WTC11 (cell line): ENCODE measurements around the gene NR2F2. TPM values are rescaled to one million over a fixed set of nuclear protein-coding genes. Genes with fewer than 3 reads are reported as not detected.

Experiments used
- ATAC-seq: fragments of 200-7000 bp; cut with Tn5 transposase; 2 replicates; pipeline ENCODE4 v1.10.0; 2021; ENCODE audit warnings: mild to moderate bottlenecking, moderate library complexity
- CTCF ChIA-PET: fragments of 300-600 bp; sonication (Branson Sonifier 250); formaldehyde crosslinking; loops from one replicate; lab custom pipeline; 2021; ENCODE audit warnings: antibody characterized with exemption; lab: Charles Lee
- POLR2A ChIA-PET: fragments of 350-600 bp; sonication (Branson Sonifier 250); formaldehyde crosslinking; loops from one replicate; lab custom pipeline; 2021; ENCODE audit warnings: antibody characterized with exemption; lab: Charles Lee
- DNase-seq: peaks from one replicate; pipeline ENCODE4 v3.0.0; 2021; ENCODE audit warnings: low spot score
- H3K27ac Mint-ChIP-seq: 2 replicates; pipeline ENCODE4 v1.8.0; 2021; ENCODE audit warnings: mixed read lengths
- H3K27me3 Mint-ChIP-seq: 2 replicates; pipeline ENCODE4 v1.8.0; 2021; ENCODE audit warnings: low read depth, mild to moderate bottlenecking, moderate library complexity, mixed read lengths
- H3K36me3 Mint-ChIP-seq: 2 replicates; pipeline ENCODE4 v1.8.0; 2021; ENCODE audit warnings: mixed read lengths
- H3K4me1 Mint-ChIP-seq: 2 replicates; pipeline ENCODE4 v1.8.0; 2022; ENCODE audit warnings: mixed read lengths
- H3K4me3 Mint-ChIP-seq: 2 replicates; pipeline ENCODE4 v1.8.0; 2021; ENCODE audit warnings: mild to moderate bottlenecking, moderate library complexity, mixed read lengths
- H3K9me3 Mint-ChIP-seq: 2 replicates; pipeline ENCODE4 v1.8.0; 2021; ENCODE audit warnings: mixed read lengths
- CBFB ChIP-seq: sonication (generic); formaldehyde crosslinking; IDR thresholded peaks from 2 replicates; pipeline ENCODE4 v1.8.1; 2022; ENCODE audit warnings: mild to moderate bottlenecking, low read depth, missing genetic modification reagents
- CREM ChIP-seq: sonication (generic); formaldehyde crosslinking; IDR thresholded peaks from 2 replicates; pipeline ENCODE4 v1.8.1; 2022; ENCODE audit warnings: mild to moderate bottlenecking, missing genetic modification reagents, moderate library complexity
- JAZF1 ChIP-seq: fragments of 250-450 bp; sonication (Bioruptor Pico); IDR thresholded peaks from 2 replicates; pipeline ENCODE4 v1.9.0; 2021; ENCODE audit warnings: moderate library complexity, mild to moderate bottlenecking, inconsistent platforms
- JUN ChIP-seq: sonication (generic); formaldehyde crosslinking; IDR thresholded peaks from 2 replicates; pipeline ENCODE4 v1.8.0; 2023; ENCODE audit warnings: mild to moderate bottlenecking, missing genetic modification reagents
- NFE2L1 ChIP-seq: sonication (generic); formaldehyde crosslinking; IDR thresholded peaks from 2 replicates; pipeline ENCODE4 v1.8.1; 2023; ENCODE audit warnings: missing genetic modification reagents
- NR1H2 ChIP-seq: sonication (generic); formaldehyde crosslinking; IDR thresholded peaks from 2 replicates; pipeline ENCODE4 v1.9.0; 2021; ENCODE audit warnings: mild to moderate bottlenecking, moderate library complexity, missing genetic modification reagents
- NR2C2 ChIP-seq: sonication (generic); formaldehyde crosslinking; IDR thresholded peaks from 2 replicates; pipeline ENCODE4 v1.8.0; 2022; ENCODE audit warnings: mild to moderate bottlenecking, missing genetic modification reagents
- NR3C1 ChIP-seq: sonication (generic); formaldehyde crosslinking; conservative IDR thresholded peaks from 2 replicates; pipeline ENCODE4 v1.8.1; 2023; ENCODE audit warnings: low read depth, mild to moderate bottlenecking, missing genetic modification reagents
- SMAD3 ChIP-seq: sonication (generic); formaldehyde crosslinking; IDR thresholded peaks from 2 replicates; pipeline ENCODE4 v1.8.0; 2022; ENCODE audit warnings: missing genetic modification reagents, mild to moderate bottlenecking, borderline replicate concordance
- TEAD4 ChIP-seq: sonication (generic); formaldehyde crosslinking; IDR thresholded peaks from 2 replicates; pipeline ENCODE4 v1.8.0; 2022; ENCODE audit warnings: mild to moderate bottlenecking, missing genetic modification reagents
- ZNF121 ChIP-seq: sonication (generic); formaldehyde crosslinking; IDR thresholded peaks from 2 replicates; pipeline ENCODE4 v1.8.0; 2023; ENCODE audit warnings: missing genetic modification reagents
- ZNF317 ChIP-seq: sonication (generic); formaldehyde crosslinking; IDR thresholded peaks from 2 replicates; pipeline ENCODE4 v1.8.1; 2023; ENCODE audit warnings: low read depth, mild to moderate bottlenecking, moderate library complexity, missing genetic modification reagents, borderline replicate concordance
- total RNA-seq: library from RNA; stranded (reverse); gene quantifications from 3 replicates; pipeline ENCODE4 v1.2.3, GENCODE V29; 2021
- TF ChIP-seq, protein P1 (sequence below): sonication (generic); formaldehyde crosslinking; IDR thresholded peaks from 2 replicates; pipeline ENCODE4 v1.8.1; 2023; ENCODE audit warnings: mild to moderate bottlenecking, missing genetic modification reagents, borderline replicate concordance
- TF ChIP-seq, protein P2 (sequence below): fragments of 250-450 bp; sonication (Bioruptor Pico); IDR thresholded peaks from 2 replicates; pipeline ENCODE4 v1.9.0; 2021; ENCODE audit warnings: mild to moderate bottlenecking, borderline replicate concordance
- TF ChIP-seq, protein P3 (sequence below): sonication (generic); formaldehyde crosslinking; IDR thresholded peaks from 2 replicates; pipeline ENCODE4 v1.8.1; 2023; ENCODE audit warnings: mild to moderate bottlenecking, missing genetic modification reagents, moderate library complexity
- TF ChIP-seq, protein P4 (sequence below): fragments of 250-450 bp; sonication (Bioruptor Pico); IDR thresholded peaks from 2 replicates; pipeline ENCODE4 v1.8.0; 2021; ENCODE audit warnings: mild to moderate bottlenecking
- TF ChIP-seq, protein P5 (sequence below): sonication (generic); formaldehyde crosslinking; IDR thresholded peaks from 2 replicates; pipeline ENCODE4 v1.8.0; 2022; ENCODE audit warnings: mild to moderate bottlenecking, missing genetic modification reagents

The NR2F2 gene
- total RNA-seq, 1 experiment from 2014 or later = 0.57 TPM

DNA sequence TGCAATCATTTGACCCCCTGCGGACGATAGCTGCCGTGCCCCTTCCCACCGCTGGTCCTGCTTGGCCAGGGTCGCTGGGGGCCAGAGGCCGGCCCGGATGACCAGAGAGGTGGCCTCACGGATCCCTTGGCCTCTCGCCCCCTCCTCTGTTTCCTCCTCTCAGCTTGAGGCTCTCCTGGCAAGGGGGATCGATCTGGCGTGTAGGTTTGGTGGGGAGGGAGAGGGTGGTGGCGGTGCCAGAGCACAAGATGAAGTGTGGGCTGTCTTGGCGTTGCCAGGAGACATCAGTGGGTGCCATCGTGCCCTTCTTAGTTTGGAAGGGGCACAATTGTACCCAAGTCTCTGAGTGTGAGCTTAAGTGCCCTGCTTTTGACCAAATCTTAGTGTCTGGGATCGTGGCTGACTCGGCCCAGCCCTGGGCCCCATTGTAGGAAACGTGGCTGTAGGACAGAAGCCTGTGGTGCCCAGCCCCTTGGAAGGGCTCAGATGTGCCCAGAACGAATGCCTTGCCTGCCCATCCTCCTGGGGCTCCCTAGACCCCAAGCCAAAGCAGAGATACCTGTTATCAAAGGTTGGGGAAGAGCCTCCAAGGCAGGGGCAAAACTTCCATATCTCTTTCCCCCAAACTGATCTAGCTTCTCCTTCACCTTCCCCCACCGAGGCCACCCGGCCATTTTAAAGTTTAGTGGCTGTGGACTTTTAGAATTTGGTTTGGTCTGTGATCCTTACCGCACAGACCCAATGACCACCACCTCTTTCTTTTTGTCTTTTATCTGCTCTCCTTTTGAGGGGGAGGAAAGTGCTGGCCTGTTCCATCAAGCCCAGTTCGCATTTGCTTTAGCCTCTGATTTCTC lies 14.4 kb downstream of the NR2F2 start:
- no peak for TF ChIP-seq TEAD4
- TF ChIP-seq JUN (CRISPR knock-in tag) = no peak
- no peak for TF ChIP-seq NR3C1 (CRISPR knock-in tag)
- TF ChIP-seq, protein P1, sequence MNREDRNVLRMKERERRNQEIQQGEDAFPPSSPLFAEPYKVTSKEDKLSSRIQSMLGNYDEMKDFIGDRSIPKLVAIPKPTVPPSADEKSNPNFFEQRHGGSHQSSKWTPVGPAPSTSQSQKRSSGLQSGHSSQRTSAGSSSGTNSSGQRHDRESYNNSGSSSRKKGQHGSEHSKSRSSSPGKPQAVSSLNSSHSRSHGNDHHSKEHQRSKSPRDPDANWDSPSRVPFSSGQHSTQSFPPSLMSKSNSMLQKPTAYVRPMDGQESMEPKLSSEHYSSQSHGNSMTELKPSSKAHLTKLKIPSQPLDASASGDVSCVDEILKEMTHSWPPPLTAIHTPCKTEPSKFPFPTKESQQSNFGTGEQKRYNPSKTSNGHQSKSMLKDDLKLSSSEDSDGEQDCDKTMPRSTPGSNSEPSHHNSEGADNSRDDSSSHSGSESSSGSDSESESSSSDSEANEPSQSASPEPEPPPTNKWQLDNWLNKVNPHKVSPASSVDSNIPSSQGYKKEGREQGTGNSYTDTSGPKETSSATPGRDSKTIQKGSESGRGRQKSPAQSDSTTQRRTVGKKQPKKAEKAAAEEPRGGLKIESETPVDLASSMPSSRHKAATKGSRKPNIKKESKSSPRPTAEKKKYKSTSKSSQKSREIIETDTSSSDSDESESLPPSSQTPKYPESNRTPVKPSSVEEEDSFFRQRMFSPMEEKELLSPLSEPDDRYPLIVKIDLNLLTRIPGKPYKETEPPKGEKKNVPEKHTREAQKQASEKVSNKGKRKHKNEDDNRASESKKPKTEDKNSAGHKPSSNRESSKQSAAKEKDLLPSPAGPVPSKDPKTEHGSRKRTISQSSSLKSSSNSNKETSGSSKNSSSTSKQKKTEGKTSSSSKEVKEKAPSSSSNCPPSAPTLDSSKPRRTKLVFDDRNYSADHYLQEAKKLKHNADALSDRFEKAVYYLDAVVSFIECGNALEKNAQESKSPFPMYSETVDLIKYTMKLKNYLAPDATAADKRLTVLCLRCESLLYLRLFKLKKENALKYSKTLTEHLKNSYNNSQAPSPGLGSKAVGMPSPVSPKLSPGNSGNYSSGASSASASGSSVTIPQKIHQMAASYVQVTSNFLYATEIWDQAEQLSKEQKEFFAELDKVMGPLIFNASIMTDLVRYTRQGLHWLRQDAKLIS (CRISPR knock-in tag) = no peak
- no peak for TF ChIP-seq SMAD3 (CRISPR knock-in tag)
- no peak for TF ChIP-seq CBFB (CRISPR knock-in tag)
- no peak for TF ChIP-seq NFE2L1 (CRISPR knock-in tag)
- TF ChIP-seq, protein P2, sequence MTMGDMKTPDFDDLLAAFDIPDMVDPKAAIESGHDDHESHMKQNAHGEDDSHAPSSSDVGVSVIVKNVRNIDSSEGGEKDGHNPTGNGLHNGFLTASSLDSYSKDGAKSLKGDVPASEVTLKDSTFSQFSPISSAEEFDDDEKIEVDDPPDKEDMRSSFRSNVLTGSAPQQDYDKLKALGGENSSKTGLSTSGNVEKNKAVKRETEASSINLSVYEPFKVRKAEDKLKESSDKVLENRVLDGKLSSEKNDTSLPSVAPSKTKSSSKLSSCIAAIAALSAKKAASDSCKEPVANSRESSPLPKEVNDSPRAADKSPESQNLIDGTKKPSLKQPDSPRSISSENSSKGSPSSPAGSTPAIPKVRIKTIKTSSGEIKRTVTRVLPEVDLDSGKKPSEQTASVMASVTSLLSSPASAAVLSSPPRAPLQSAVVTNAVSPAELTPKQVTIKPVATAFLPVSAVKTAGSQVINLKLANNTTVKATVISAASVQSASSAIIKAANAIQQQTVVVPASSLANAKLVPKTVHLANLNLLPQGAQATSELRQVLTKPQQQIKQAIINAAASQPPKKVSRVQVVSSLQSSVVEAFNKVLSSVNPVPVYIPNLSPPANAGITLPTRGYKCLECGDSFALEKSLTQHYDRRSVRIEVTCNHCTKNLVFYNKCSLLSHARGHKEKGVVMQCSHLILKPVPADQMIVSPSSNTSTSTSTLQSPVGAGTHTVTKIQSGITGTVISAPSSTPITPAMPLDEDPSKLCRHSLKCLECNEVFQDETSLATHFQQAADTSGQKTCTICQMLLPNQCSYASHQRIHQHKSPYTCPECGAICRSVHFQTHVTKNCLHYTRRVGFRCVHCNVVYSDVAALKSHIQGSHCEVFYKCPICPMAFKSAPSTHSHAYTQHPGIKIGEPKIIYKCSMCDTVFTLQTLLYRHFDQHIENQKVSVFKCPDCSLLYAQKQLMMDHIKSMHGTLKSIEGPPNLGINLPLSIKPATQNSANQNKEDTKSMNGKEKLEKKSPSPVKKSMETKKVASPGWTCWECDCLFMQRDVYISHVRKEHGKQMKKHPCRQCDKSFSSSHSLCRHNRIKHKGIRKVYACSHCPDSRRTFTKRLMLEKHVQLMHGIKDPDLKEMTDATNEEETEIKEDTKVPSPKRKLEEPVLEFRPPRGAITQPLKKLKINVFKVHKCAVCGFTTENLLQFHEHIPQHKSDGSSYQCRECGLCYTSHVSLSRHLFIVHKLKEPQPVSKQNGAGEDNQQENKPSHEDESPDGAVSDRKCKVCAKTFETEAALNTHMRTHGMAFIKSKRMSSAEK (CRISPR knock-in tag) = no peak
- TF ChIP-seq, protein P3, sequence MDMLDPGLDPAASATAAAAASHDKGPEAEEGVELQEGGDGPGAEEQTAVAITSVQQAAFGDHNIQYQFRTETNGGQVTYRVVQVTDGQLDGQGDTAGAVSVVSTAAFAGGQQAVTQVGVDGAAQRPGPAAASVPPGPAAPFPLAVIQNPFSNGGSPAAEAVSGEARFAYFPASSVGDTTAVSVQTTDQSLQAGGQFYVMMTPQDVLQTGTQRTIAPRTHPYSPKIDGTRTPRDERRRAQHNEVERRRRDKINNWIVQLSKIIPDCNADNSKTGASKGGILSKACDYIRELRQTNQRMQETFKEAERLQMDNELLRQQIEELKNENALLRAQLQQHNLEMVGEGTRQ (CRISPR knock-in tag) = no peak
- TF ChIP-seq ZNF317 (CRISPR knock-in tag) = no peak
- TF ChIP-seq ZNF121 (CRISPR knock-in tag) = no peak
- TF ChIP-seq, protein P4, sequence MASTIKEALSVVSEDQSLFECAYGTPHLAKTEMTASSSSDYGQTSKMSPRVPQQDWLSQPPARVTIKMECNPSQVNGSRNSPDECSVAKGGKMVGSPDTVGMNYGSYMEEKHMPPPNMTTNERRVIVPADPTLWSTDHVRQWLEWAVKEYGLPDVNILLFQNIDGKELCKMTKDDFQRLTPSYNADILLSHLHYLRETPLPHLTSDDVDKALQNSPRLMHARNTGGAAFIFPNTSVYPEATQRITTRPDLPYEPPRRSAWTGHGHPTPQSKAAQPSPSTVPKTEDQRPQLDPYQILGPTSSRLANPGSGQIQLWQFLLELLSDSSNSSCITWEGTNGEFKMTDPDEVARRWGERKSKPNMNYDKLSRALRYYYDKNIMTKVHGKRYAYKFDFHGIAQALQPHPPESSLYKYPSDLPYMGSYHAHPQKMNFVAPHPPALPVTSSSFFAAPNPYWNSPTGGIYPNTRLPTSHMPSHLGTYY = no peak
- TF ChIP-seq NR1H2 (CRISPR knock-in tag) = no peak
- TF ChIP-seq, protein P5, sequence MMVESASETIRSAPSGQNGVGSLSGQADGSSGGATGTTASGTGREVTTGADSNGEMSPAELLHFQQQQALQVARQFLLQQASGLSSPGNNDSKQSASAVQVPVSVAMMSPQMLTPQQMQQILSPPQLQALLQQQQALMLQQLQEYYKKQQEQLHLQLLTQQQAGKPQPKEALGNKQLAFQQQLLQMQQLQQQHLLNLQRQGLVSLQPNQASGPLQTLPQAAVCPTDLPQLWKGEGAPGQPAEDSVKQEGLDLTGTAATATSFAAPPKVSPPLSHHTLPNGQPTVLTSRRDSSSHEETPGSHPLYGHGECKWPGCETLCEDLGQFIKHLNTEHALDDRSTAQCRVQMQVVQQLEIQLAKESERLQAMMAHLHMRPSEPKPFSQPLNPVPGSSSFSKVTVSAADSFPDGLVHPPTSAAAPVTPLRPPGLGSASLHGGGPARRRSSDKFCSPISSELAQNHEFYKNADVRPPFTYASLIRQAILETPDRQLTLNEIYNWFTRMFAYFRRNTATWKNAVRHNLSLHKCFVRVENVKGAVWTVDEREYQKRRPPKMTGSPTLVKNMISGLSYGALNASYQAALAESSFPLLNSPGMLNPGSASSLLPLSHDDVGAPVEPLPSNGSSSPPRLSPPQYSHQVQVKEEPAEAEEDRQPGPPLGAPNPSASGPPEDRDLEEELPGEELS = no peak
- TF ChIP-seq NR2C2 (CRISPR knock-in tag) = no peak
- TF ChIP-seq CREM (CRISPR knock-in tag) = no peak
- TF ChIP-seq JAZF1 (CRISPR knock-in tag) = no peak
- H3K4me1 Mint-ChIP-seq = peaks cover 86% of the 10 kb centered on the region
- CTCF ChIA-PET = interaction anchor here (0.7 to 2.5 kb wide), 6 partner anchors 10 to 308 kb away, joined by 3 to 14 read pairs (median 6); no protein-coding TSS in a partner anchor
- H3K36me3 Mint-ChIP-seq = no peaks in the 10 kb centered on the region
- H3K9me3 Mint-ChIP-seq = no peaks in the 10 kb centered on the region
- peak; percentile 15 for DNase-seq
- ATAC-seq = no peak
- POLR2A ChIA-PET = no interaction called here
- H3K4me3 Mint-ChIP-seq = peak overlapping the region; percentile 81
- no peak overlapping the region for H3K27ac Mint-ChIP-seq
- peaks cover 8% of the 10 kb centered on the region for H3K27me3 Mint-ChIP-seq
